ENCODE data around the gene OTOL1. TPM values are rescaled to one million over a fixed set of nuclear protein-coding genes. Genes with fewer than 3 reads are reported as not detected.

Gene OTOL1
- total RNA-seq, 4 donors from 2014 or later = not detected

GRCh38 chr3:161503271-161503670 is 6.7 kb downstream of the OTOL1 start:
- Histone ChIP-seq H3K4me3 (no peak overlapping the region), H3K36me3 (no peaks in the 10 kb centered on the region), H3K4me1 (no peaks in the 10 kb centered on the region), H3K27ac (no peak overlapping the region), H3K27me3 (no peaks in the 10 kb centered on the region), H3K9me3 (no peaks in the 10 kb centered on the region)
- WGBS = 79% methylated on average over 8 of the region's 8 CpGs
- no peak for TF ChIP-seq EP300 (IDR thresholded peaks at IDR 0.05)
- no peak for TF ChIP-seq CTCF (IDR thresholded peaks at IDR 0.05)
- no peak for DNase-seq (ENCODE audit: low spot score in 2 of 2)

GRCh38 chr3:161508852-161509477 is 12.4 kb downstream of the OTOL1 start:
- H3K36me3 ChIP-seq = no peaks in the 10 kb centered on the region
- H3K4me3 ChIP-seq = no peak overlapping the region
- no peaks in the 10 kb centered on the region for H3K4me1 ChIP-seq
- DNase-seq (ENCODE audit: low spot score in 2 of 2) = no peak
- WGBS = 66% methylated on average over 2 of the region's 2 CpGs
- no peaks in the 10 kb centered on the region for H3K9me3 ChIP-seq
- H3K27me3 ChIP-seq = no peaks in the 10 kb centered on the region
- TF ChIP-seq POLR2AphosphoS5 (IDR thresholded peaks at IDR 0.05) (no peak), POLR2A (IDR thresholded peaks at IDR 0.05) (no peak), EP300 (IDR thresholded peaks at IDR 0.05) (no peak), CTCF (IDR thresholded peaks at IDR 0.05) (no peak)
- H3K27ac ChIP-seq = no peak overlapping the region

- H3K36me3 ChIP-seq = no peaks in the 10 kb centered on the region
- H3K4me1 ChIP-seq = no peaks in the 10 kb centered on the region
- no peaks in the 10 kb centered on the region for H3K27me3 ChIP-seq
- no peak overlapping the region for H3K27ac ChIP-seq
- H3K4me3 ChIP-seq = no peak overlapping the region
- H3K9me3 ChIP-seq = no peaks in the 10 kb centered on the region
- TF ChIP-seq CTCF (IDR thresholded peaks at IDR 0.05) = no peak
- no peak for TF ChIP-seq POLR2AphosphoS5 (IDR thresholded peaks at IDR 0.05)
- no peak for TF ChIP-seq POLR2A (IDR thresholded peaks at IDR 0.05)
- no peak for TF ChIP-seq EP300 (IDR thresholded peaks at IDR 0.05)
- 63% methylated on average over 6 of the region's 6 CpGs for WGBS
- no peak for DNase-seq (ENCODE audit: low spot score in 2 of 2)
These were observed 14.1 kb downstream of the OTOL1 start for GRCh38 chr3:161510510-161511260.

- Histone ChIP-seq H3K9me3 (no peaks in the 10 kb centered on the region), H3K36me3 (no peaks in the 10 kb centered on the region), H3K27me3 (no peaks in the 10 kb centered on the region), H3K4me3 (no peak overlapping the region), H3K27ac (no peak overlapping the region), H3K4me1 (no peaks in the 10 kb centered on the region)
- DNase-seq (ENCODE audit: low spot score in 2 of 2) = no peak
- TF ChIP-seq POLR2AphosphoS5 (IDR thresholded peaks at IDR 0.05) (no peak), EP300 (IDR thresholded peaks at IDR 0.05) (no peak), CTCF (IDR thresholded peaks at IDR 0.05) (no peak), POLR2A (IDR thresholded peaks at IDR 0.05) (no peak)
- WGBS = 80% methylated on average over 1 of the region's 1 CpG
These were observed 27.3 kb downstream of the OTOL1 start for GRCh38 chr3:161523916-161524315.

GRCh38 chr3:161531930-161532329 is 35.3 kb downstream of the OTOL1 start:
- WGBS = 73% methylated on average over 1 of the region's 1 CpG
- no peak for DNase-seq (ENCODE audit: low spot score in 2 of 2)
- no peak overlapping the region for H3K27ac ChIP-seq
- H3K4me1 ChIP-seq = no peaks in the 10 kb centered on the region
- H3K36me3 ChIP-seq = no peaks in the 10 kb centered on the region
- TF ChIP-seq POLR2AphosphoS5 (IDR thresholded peaks at IDR 0.05) (no peak), CTCF (IDR thresholded peaks at IDR 0.05) (no peak), EP300 (IDR thresholded peaks at IDR 0.05) (no peak), POLR2A (IDR thresholded peaks at IDR 0.05) (no peak)
- H3K27me3 ChIP-seq = no peaks in the 10 kb centered on the region
- H3K4me3 ChIP-seq = no peak overlapping the region
- no peaks in the 10 kb centered on the region for H3K9me3 ChIP-seq

Measured in suprapubic skin (tissue), 4 donors.